CD4-positive, alpha-beta T cell treated with Interleukin-10 for 1 hour (primary cell): ENCODE measurements around the gene SIX1.

Experiments used
- DNase-seq: peaks from one replicate; pipeline ENCODE4 v3.0.0-alpha.2; 2020

Gene SIX1

GRCh38 chr14:60641742-60642269 lies 7.5 kb downstream of the SIX1 start:
- DNase-seq, result no peak

- DNase-seq, result no peak
Measured at GRCh38 chr14:60640859-60641741, 8.2 kb downstream of the SIX1 start.

- no peak for DNase-seq
Measured at GRCh38 chr14:60639674-60640073, 9.6 kb downstream of the SIX1 start.

- no peak for DNase-seq
Measured at GRCh38 chr14:60637479-60638315, 11.6 kb downstream of the SIX1 start.

GRCh38 chr14:60636879-60637478 lies 12.3 kb downstream of the SIX1 start:
- no peak for DNase-seq

DNA sequence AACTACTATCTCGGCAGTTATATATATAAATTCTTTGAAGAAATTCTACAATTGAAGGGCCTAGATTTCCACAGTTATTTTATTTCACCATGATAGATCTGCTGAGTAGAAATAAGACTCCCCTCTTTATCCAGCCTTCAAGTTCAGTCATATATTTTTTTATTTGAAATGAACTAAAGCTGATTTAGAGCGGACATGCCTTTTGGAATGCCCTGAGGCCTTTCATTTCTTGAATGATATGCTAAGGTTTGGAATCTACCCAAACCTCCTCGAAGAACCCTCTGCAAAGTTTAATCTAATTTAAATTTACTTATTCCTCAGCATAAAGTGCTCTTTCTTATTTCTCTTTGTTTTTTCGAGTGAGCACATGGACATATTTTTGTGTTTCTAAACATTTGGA lies 15.1 kb downstream of the SIX1 start:
- no peak for DNase-seq

- DNase-seq, result no peak
Measured at GRCh38 chr14:60632777-60633176, 16.5 kb downstream of the SIX1 start.

DNA sequence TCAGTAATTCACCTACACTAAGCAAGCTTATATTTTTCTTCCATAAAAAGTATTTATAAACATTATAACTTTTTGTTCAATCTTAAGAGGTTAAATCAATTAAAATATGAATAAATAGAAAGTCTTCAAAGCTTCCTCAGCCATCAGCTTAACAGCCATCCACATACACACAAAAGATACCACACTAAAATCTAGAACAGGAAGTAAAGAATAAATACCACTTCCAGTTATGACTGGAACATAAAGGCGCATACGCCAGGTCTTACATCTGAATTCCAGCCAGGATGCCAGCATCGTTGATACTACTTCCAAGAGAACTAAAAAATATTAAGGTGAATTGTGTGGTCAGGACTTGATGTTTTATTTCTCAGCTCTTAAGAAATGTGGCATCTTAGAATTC lies 17.0 kb downstream of the SIX1 start:
- DNase-seq, result no peak

DNA sequence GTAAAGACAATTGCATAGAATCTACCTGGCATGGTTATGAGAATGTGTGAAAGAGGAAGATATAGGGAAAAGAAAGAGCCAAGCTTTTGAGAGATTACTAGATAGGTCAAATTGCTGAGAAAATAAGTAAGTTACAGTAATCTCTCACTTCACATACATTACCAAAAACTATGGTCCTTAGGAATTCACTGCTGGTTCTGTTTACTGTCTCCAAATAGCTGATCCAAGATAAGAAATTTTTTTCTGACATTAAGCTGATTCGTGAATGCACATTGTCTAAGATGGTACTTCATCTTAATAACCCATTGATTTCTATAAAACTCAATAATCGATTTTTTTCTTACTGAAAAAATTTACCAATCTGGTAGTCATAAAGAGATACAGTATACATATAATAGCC lies 17.4 kb downstream of the SIX1 start:
- DNase-seq, result no peak

DNA sequence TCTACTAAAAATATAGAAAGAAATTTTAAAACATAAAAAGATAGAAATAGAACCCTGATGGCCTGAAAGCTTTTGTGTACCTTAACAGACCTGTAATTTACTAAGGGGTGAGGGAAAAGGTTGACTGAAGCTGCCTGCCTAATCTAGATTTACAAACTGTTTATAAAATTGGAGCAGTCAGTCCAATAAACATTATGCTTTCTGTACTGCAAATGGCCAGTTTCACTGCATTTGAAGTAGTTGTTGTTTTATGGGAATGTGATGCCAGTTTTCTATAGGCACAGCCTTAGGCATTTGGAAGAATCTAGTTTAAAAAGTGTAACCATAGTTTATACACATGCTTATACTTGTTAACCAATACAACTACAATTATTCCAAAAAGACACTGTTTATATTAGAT lies 19.1 kb downstream of the SIX1 start:
- no peak for DNase-seq

DNA sequence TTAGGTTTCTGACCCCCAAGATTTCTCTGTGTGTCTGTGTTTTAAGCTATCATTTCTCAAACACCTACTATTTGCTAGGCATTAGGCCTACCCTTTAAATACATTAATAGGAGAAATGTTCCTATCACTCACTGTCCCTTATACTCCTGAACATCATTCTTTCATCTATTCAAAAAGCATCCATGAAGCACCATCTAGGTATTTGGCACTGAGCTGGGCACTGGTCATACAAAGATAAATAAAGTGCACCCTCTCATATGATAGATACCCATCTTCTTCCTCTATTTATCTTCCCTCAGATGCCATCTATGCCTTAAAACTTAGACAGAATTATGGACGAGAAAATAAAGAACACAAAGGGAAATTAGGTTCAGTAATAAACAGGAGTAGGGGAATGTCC lies 20.4 kb downstream of the SIX1 start:
- DNase-seq, result no peak

- no peak for DNase-seq
Measured at GRCh38 chr14:60622917-60623257, 26.4 kb downstream of the SIX1 start.

- no peak for DNase-seq
Measured at GRCh38 chr14:60622210-60622916, 26.9 kb downstream of the SIX1 start.

- no peak for DNase-seq
Measured at GRCh38 chr14:60621386-60621785, 27.9 kb downstream of the SIX1 start.

- no peak for DNase-seq
Measured at GRCh38 chr14:60618241-60618640, 31.0 kb downstream of the SIX1 start.

DNA sequence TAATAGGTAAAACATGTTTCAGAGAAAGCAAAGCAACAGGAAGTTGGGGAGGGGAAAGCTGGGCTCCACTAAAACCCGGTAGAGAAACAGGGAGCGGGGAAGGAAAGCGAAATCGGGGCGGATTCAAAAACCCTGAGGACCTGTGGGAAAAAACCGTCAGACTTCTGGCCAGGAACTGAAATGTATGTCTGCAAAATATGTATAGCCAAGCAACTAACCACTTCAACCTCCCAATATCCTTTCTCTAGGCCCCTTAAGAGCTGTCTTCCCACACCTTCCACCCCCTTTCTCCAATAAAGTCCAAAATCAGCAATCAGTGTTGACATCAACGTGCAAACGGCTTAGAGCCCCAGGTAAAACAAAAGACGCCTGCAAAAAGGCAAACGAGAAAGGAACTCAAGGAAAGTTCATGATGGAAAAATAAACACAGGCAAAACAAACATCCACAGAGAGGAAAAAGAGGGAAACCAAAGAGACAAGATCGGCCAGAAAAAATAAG lies 32.8 kb downstream of the SIX1 start:
- no peak for DNase-seq

- no peak for DNase-seq
Measured at GRCh38 chr14:60602291-60602690, 47.0 kb downstream of the SIX1 start.

GRCh38 chr14:60599727-60600126 lies 49.5 kb downstream of the SIX1 start:
- no peak for DNase-seq

GRCh38 chr14:60596139-60596538 lies 53.1 kb downstream of the SIX1 start:
- DNase-seq, result no peak

- DNase-seq, result no peak
Measured at GRCh38 chr14:60594062-60594461, 55.2 kb downstream of the SIX1 start.
